ENCODE measurements around the gene PPP1R9B.

The PPP1R9B gene

DNA sequence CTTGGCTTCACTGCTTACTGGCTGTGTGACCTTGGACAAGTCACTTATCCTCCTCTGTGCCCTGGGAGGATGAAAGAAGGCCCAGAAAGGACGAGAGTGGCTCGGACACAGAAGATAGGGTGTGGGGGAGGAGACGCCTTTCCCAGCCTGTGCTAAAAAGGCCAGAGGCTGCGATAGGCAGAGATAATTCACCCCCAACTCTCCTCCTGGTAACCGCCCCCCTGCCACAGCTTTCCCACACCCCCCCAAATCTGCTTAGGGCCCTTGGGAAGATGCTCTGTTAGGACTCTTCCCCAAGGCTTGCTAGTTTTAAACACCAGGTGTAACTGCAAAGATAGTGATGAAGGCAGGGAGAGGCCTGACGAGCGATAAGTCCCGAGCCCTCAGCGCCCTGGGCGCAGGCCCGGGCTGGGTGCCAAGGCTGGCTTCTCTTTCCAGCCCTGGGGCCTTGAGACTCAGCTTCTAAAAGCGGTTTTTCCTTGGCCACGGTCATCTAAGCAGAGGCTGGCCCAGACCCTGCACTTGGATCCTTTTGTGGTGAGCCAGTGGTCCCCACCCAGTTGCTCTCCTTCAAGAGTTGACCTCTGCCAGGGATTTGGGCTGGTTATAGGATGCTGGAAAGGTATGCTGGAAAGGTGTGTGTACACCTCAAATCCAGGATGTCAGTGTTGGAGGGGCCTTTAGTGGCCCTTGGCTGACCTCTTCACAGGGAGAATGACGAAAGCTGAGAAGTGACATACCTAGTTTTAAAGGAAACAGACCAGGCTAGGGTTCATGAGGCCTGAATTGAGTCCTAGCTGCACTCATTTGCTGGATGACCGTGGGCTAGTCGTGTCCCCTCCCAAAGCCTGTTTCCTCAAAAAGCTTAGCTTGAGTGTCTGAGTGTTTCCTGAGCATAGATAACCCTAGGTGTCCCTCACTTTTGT is 3.4 kb upstream of the PPP1R9B start:
- no peak for DNase-seq

DNA sequence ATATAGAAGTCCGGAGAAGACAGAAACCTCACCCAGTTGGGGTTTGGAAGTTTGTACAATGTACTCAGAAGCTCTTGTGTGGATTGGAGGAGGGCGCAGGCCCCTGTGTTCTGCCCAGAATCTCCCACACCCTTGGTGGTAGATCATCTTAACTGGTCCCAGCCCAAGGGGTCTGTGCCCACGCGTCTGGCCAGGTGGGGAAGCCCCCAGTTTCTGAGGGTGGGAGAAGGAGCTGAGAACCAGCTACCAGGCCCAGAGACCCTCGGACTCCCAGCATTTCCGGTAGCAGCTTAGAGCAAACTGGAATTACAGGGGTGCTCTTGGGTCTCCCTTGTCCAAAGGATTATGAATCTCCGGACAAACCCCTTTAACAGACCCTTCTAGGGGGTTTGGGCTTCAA is 2.3 kb upstream of the PPP1R9B start:
- DNase-seq: no peak

DNA sequence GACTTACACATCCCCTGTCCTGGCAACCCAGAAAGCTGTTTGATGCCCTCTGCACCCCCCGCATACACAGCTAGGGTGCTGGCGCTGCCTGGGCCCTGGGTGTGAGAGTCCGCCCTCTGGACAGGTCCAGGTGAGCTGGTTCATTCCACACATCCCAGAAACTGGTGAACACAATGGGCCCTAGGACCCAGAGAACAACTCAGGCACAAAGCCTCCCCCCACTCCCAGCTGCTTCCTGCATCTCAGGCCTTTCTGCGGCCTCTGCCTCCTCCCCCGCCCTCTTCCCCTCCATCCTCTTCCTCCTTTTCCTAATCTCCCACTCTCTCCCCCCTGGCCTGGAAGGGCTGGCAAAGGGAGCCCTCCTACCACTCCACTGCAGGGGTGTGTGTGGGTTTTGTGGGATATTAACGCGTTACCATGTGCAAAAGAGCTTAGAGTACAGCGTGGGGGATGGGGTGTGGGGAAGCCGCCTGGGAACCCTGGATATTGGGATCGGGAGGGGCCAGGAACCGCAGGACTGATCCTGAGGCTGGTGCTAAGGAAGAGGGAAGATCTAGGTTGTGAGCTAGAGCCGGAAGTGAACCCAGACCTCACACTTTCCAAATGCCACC is 1.6 kb upstream of the PPP1R9B start:
- DNase-seq: peak; percentile 72

DNA sequence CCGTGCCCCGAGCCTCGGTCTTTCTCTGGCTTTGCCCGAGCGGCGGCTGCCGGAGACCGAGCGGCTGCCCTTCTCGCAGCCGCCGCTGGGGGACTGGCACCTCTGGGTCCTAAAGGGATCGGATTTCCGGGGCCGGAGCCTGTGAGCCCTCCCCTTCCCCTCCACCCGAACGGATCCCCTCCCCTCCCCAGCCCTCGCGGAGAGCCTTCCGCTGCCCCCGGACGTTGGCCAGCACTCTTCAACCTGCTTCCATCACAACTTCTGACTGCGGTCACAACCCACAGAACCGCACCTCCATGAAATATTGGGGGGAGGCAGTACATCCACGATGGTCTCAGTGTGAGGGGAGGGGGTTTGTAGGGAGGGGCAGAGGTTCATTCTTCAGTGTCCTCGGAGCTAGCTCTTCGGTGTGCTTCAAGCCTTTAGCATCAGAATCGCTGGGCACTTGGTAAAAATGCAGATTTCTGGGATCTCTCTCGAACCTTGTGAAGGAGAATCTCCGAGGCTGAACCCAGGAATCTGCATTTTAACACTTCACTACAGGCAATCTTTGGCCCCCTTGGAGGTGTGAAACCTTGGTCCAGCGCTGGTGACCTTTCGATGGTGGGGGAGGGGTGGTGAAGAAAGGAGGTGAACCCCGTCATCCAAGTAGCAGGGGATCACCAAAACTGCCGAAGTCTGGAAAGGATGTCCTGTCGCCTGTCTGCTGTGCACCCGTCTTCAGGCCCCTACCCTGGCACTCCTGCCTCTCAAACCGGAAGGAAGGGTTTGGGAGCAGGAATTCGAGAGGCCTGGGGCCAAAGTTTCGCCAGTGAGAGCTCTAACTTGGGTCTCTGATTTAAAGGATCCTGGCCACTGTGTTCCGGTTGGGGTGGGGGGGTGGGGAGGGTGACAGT is 812 bp upstream of the PPP1R9B start:
- DNase-seq: peak; percentile 92

DNA sequence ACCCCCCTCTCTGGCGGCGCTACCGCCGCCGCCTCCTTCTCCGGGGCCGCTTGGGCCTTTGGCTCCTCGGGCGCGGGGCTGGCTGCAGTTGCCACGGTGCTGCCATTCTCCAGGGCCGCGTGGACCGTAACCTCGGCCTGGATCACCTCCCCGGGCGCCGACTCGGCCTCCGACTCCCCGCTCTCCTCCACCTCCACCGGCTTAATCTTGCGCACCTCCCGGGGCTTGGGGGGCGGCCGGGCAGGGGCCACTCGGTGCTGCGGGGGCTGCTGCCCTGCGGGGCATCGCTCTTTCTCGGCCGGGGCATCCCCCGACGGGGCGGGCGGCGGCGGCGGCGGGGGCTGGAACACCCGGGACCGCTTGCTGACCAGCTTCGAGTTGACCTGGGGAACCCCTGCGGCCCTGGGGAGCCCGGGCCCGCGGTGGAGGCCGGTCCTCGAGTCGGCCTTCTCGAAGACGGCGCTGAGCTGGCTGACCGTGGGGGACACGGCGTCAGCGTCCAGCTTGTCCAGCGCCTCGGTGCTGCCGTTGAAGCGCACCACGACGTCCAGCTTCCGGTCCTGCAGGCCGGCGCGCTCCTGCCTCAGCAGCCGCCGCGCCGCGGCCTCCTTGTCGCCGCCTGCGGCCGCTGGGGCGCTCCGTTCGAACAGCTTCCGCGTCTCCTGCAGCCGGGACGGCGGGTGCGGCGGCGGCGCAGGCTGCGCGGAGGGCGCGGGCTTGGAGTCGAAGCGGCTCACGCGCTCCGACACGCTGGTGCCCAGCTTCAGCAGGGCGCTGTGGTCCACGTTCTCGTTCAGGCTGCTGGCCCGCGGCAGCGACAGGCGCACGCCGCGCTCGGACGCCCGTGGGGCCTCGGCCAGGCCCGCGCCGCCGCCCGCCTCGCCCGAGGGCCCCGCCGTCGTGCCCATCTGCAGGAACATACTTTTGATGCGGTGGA is 792 bp downstream of the PPP1R9B start:
- DNase-seq: peak; percentile 79

DNA sequence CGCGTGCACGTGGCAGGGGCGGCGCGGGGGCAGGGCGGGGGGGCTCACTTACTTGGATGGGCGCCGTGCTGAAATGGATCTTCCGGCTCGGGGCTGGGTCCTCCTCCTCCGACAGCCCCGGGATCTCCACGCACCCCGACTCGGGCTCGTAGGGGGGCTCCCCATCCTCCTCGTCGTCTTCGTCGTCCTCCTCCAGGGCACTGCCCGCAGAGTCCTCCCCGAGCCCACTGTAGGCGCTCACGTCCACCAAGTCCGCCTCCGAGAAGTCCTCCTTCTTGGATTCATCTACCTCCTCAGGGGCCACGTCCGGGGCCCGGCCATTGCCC is 1.4 kb downstream of the PPP1R9B start:
- DNase-seq: no peak

DNA sequence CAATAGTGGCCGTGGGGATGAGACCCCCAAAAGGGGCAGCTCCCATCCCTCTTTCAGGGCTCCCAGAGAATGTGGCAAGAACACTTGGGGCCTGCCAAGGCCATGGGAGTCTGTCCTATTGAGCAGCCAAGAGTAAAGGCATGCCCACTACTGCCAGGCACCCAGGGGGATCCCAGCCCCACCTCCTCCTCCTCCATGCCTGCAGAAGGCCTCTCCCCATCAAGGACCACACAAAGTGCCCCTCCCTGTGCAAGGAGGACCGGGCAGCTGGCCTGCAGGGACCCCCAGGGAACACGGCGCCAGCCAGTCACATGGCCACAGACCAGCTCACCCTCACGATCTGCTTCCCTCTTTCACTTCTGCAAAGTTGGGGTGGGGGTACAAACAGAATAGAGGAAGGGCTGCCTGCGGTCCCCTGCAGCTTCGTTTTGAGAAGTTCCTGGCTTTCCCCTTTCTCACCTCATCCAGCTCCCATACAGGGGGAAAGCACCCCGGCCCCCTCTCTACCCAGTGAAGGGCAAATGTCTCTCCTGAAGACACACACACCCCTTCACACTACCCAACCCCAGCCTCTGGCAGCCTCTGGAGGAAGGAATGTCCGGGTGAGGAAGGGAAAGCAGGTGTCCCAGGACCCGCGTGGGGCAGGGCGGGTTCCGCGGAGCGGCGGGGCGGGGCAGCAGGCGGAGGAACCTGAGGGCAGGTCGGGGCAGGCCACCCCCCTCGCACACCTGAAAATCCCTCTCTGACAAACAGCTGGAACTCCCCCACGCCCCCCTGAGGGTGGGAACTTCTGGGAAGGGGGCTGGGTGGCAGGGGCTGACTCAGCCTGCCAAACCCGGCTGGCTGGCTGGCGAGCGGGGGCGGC is 2.0 kb downstream of the PPP1R9B start:
- DNase-seq: peak; percentile 94

DNA sequence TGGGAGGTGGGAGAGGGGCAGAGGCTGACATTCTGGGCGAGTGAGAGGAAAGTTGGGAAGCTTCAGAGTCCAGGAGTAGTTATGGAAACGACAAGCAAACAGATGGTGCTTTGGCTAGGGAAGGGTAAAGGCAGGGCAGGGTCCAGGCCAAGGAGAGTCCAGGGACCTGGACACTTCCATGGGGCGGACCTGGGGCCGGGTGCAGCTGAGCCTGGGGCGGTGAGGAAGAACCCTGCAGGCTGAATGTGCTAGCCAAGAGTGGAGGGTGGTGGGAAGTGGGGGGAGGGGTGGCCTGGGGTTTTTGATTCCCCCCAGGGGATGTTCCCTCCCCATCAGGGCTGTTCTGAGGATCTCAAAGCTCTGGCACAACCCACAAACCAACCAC is 2.6 kb downstream of the PPP1R9B start:
- DNase-seq: no peak

DNA sequence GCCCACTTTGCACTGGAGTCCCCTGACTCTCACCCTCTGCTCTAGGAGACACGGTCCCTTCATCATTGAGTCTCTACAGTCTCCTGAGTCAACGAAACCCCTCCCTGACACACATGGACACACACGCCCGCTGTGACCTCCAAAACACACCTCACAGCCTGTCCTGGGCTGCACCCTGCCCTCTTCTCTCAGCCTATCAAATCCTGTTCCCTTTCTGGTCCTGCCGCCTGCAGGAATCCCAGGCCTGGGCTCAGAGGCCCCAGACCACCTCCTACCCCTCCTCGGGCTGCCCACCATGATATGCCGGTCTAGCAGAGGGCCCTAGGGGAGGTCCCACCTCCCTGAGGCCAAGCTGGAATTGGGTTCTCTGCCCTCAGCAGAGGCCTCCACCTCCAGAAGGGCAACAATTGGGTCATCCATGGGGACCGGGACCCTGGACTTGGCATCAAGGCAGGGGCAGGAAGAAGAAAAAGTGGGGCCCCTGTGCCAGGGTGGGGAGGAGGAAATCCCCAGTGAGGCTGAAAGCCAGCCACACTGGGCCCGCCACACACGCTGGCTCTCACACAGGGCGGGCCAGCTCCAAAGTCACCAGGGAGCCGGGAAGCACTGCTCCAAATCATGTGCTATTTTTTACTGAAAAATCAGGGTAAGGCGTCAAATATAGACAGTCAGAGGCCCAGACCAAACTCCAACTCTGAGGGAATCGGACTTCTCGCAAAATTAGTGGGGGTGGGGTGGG is 3.4 kb downstream of the PPP1R9B start:
- DNase-seq: no peak

DNA sequence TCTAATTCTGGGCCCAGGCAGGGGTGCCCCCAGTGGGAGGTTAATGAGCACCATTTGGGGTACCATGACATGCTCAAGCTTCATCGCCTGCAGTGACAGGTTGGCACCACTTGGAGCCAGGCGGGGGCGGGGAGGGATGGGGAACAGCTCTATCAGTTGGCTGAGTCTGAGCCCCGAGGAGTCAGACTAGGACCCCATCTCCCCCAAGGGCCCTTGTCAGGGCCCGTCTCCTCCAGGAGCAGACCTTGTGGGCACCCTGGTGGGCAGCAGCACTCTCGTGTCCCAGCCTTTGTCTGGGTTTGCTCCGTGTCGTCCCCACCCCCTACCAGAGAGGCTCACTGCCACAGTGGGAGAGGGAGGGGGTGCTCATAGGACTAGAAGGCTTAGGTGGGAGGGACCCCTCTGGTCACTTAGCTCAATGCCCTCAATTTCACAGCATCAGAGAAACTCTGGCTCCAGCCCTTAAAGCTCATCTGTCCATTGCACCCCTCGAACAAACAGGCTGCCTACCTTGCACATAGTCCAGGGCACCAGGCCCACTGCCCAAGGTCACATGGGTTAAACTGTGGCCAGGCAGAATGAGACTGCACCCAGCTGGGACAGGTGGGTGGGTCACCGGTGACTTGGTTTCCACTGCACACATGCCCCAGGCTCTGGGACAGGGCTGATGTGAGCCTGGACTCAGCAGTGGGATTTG is 4.1 kb downstream of the PPP1R9B start:
- DNase-seq: no peak

DNA sequence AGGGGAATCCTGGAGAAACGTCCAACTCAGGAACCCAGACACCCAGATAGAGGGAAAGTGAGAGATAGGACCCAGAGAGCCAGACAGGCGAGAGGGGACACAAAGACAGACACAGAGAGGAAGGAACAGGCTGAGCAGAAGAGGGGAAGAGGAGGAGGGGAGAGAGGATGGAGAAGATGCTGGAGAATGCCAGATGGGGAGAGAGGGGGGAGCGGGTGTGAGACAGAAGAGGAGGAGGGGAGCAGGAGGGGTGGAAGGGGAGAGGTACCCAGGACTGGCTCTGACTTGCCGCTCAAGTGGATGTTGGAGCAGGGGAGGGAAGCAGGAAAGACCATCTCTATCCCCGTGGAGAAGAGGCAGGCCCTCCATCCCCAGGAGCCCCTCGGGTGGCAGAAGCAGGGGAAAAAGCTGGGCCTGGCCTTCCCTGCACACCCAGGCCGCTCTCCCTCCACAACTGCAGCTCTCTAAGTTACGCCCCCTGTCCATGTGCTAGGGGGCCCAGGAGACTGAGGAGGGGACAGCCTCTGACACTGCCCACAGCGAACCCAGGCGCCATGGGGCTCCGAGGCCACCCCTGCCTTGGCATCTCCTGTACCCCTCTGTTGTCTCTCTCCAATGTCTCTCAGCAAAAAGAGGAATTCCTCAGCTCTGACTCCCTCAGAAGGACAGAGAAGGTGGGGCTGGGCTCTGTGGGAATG is 4.8 kb downstream of the PPP1R9B start:
- DNase-seq: no peak

DNA sequence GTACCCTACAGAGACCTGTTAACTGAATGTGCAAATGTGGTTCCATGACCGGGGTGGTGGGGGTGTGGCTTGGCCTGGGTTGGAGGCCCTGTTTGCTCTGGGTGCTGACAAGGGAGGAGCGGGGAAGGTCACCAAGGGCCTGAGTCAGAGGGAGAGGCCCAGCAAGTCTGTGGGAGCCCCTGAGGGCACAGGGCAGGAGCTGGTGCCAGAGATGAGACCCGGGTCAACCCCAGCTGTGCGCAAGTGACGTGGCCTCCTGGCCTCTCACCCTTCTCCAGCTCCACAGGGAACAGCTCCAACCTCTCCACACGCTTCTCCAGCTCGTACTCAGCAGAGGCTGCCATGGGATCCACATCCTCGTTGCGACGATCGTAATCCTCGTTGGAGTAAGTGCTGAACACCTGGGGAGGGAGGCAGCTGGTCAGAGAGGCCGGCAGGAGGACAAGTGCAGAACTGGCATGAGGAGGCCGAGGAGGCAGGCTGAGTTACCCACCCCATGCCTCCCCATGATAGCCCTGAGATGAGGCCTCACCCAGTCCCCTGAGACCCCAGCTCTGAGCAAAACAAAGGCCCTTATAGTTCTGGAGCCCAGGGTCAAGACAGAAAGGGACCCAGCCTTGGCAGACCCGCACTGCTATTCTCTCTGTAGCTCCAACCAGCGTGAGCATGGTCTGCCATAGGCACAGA is 5.5 kb downstream of the PPP1R9B start:
- no peak for DNase-seq

DNA sequence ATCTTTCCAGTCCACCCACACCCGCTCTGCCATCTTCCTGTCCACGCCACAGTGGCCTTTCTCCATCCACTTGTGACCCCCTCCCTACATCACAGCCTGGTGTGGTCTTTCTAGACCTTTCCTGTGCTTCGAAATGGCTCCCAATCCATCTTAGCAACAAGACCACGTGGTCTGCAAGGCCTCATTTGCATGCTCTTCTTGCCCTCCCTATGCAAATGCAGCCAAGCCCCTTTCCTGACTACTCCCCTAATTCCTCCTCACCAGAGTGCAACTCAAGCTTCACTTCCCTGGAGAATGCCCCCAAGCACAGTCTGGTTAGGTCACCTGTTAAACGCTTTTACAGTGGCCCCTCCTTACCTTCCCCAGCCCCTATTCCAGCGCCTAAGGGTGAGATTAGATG is 6.1 kb downstream of the PPP1R9B start:
- DNase-seq: no peak

DNA sequence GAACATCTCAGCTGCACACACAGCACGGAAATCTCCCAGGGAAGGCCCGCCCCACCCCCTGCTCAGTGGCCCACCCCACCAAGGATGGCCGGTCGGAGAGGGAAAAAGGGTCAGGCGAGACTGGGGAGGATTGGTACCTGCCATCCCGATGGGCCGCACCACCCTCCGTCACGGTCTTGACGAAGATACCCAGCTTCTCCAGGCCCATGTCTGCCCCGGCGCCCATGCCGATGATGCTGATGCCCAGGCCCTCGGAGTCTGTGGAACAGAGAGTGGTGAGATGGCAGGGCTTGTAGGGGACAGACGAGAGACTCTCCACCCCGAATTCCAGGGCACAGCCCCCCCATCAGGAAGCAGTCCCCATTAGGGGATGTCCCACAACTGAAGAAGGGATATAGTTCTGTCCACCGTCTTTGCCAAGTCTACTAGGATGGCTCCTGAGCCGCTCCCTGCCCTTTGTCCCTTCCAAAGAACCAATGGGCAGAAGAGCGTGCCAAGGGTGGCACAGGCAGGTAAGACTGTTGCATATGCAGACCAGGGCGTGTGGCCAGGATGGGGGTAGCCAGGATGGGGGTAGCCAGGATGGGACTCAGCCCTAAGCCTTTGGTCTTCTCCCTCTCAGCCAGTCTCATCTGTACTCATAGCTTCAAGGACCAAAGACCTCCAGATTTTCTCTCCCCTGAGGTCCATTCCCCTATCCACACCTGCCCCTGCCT is 6.9 kb downstream of the PPP1R9B start:
- no peak for DNase-seq

DNA sequence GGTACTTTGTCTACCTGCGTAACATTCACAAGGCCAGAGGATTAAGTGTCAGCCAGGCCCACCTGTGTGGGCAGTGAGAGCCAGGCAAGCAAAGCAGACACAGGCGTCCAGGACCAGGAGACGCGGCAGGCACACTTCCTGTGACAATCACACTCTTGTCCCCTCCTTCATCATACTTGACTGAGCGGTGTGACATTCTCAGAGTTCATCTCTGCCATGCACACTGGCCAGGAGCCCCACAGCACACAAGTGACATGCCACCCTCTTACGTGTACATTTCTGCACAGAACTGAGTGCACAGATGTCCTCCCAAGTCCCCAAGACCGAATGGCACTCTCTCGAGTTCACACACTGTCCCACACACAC is 8.7 kb downstream of the PPP1R9B start:
- no peak for DNase-seq

DNA sequence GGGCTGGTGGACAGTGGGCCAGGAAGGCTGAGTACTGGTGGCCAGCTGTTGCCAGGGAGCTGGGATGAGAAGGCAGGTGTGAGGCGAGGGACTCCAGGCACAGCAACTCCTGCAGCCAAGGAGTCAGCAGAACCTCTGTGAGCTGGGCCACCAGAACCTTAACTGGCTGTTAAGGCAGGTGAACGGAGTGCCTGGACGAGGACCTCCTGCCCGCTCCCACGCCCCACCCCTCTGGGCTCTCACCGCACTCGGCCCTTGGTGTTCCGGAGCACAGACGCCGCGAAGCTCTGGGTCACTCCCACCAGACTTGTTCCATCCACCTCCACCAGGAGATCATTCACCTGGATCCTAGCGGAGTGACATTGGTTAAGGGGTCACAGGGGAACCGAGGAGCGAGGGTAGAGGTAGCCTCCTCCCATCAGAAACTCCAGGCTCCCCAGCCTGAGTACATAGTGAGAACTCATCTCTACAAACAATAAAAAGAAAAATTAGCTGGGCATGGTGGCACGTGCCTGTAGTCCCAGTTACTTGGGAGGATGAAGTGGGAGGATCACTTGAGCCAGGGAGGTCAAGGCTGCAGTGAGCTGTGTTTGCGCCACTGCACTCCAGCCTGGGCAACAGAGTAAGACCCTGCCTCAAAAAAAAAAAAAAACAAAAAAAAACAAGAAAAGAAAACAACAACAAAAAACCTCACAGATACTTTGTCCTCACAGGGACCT is 9.3 kb downstream of the PPP1R9B start:
- DNase-seq: no peak
